Fibroblast of the conjunctiva (primary cell): Measurements from ENCODE around the gene CYSRT1.
A peak's percentile ranks its signal among the peaks of the same experiment; 100 is the strongest.

ENCODE experiments used
- DNase-seq: peaks from one replicate; pipeline ENCODE4 v3.0.0-alpha.2; 2010; ENCODE audit warnings: low read depth

CYSRT1 gene

DNA sequence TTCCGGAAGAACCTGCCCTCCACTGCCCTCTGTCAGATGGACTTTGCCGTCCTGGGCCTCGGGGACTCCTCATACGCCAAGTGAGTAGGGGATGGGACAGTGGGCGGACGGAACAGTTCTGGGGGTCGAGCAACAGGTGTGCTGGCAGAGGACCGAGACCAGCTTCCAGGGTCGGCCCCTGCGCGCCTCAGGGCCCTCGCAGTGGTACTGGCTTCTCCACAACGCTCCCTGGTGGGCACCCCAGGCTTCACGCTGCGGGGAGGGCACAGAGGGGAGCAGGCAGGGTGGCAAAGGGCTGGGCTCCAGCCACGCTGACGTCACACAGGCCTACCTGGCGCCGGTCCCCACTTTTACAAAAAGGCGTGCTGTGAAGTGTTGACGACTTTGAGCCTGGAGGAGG, 12.5 kb upstream of the CYSRT1 start:
- no peak for DNase-seq

DNA sequence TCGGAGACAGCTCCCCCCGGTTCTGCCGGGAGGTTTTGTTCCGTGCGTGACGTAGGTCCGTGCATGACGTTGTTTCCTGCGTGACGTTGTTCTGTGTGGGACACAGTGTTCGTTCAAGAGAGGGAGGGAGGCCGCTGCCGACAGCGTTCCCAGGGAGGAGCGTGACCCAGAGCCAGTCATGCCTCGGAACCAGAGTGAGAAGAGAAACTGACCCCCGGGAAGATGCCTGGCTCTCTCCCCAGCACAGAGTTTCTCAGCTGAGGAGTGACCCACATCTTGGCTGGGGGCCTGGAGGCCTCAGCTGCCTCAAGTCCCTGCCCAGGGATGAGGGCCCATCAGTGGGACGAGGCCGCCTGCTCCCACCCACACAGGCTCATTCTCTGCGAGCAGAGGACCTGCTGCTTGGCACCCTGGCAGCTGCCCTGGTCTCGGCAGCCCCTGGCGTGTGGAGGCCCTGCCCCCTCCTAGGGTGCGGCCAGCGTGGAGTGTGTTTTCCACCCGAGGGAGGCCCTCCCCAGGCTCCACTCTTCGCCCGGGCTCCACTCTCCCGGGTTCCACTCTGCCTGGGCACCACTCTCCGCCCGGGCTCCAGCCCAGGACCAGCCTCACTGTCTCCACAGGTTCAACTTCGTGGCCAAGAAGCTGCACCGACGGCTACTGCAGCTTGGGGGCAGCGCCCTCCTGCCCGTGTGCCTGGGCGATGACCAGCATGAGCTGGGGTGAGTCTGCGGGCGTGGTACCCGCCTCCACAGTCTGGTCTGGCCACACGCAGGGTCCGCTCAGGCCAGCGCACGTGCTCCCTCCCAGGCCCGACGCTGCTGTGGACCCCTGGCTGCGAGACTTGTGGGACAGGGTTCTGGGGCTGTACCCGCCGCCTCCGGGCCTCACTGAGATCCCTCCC, 11.6 kb upstream of the CYSRT1 start:
- no peak for DNase-seq

DNA sequence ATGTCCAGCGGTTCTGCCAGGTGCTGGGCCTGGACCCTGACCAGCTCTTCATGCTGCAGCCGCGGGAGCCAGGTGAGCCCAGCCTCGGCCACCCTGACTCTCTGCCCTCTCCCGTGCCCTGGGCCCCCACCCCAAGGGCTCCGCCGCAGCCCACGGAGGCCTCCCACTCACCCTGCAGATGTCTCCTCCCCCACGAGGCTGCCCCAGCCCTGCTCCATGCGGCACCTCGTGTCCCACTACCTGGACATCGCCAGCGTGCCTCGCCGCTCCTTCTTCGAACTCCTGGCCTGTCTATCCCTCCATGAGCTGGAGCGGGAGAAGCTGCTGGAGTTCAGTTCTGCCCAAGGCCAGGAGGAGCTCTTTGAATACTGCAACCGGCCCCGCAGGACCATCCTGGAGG, 10.4 kb upstream of the CYSRT1 start:
- DNase-seq: no peak

DNA sequence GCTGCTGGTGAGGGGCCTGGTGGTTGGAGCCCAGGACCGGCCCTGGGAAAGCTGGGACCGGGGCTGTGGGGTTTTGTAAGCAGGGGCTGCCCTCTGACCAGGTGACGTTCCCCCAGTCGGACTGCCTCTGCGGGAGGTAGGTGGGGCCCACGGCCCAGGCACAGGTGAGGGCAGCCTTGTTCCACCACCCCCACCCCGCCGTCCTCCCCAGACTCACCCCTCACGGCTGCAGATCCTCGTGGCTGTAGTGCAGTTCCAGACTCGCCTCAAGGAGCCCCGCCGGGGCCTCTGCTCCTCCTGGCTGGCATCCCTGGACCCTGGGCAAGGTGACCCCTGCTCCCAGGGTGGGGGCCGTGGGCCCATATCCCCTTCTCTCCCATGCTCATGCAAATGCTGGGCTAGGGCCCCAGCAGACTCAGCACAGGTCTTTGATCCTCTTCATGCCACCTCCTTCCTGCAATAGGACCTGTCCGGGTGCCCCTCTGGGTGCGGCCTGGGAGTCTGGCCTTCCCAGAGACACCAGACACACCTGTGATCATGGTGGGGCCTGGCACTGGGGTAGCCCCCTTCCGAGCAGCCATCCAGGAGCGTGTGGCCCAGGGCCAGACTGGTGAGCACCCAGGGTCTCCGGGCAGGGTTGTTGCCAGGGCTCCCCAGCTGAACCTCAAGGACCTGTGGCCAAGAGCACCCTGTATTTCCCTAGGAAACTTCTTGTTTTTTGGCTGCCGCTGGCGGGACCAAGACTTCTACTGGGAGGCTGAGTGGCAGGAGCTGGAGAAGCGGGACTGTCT, 9.6 kb upstream of the CYSRT1 start:
- no peak for DNase-seq

DNA sequence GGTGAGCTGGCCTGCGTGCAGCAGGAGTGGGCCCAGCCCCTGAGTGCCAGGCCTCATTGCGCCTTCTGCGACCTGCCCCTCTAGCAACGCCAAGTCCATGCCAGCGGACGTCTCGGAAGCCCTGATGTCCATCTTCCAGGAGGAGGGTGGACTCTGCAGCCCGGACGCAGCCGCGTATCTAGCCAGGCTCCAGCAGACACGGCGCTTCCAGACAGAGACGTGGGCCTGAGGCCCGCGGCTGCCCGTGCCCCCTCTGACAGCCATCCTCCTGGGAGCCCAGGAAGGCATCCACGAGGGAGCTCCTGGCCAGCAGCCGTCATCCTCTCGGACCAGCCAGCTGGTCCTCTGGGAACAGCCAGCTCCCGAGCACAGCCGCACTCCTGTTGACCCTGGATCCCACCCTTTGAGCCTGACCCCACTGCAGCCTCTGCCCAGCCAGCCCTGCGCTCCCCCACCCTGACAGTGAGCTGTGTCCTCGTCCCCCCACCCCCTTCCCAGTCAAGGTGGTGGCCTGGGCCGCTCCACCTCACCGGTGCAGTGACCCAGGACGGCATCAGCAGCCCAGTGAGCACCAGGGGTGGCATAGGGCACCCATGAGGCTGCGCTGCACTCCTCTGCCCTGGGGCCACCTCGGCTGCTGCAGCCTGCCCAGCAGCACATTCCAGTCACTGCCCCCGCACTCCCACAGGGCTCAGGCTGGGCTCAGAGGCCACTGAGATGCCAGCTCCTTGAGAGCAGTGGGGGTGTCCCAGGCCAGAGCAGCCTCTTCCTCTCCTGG, 8.6 kb upstream of the CYSRT1 start:
- DNase-seq: no peak

DNA sequence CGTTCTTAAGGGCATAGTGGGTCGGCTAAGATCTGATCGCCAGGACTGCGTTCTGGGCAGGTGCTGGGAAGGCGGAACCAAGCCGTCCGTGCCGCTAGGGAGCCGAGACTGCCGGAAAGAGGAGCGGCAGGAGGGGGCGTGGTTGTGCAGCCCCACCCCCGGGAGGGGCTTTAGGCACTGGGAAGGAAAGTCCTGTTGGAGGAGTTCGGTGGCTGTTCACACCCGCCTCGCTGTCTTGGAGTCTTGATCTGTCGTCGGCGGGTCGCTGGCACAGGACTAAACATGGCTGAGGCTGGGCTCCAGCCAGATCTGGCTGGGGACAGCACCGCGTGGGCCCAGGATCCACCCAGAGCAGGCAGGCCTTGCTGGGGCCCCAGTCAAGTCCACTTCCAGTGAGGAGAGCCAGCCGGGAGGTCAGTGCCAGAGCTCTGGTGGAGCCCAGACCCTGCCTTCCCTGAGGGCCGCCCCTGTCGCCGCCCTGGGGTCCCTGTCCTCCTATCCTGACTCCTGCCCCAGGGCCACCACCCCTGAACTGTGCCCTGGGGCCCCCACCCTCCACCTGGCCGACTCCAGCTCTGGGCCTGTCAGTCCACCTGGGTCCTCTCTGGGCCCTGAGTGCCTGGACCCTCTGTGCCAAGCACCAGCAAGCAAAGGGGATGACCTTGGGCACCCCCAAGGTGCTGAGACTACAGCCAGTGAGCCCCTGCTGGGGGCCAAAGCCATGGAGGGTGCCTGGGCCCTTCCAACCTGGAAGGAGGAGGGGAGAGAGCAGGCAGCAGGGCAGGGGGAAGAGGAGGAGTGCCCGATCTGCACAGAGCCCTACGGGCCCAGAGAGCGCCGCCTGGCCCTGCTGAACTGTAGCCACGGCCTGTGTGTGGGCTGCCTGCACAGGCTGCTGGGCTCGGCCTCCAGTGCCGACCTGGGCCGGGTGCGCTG, 7.4 kb upstream of the CYSRT1 start:
- no peak for DNase-seq

DNA sequence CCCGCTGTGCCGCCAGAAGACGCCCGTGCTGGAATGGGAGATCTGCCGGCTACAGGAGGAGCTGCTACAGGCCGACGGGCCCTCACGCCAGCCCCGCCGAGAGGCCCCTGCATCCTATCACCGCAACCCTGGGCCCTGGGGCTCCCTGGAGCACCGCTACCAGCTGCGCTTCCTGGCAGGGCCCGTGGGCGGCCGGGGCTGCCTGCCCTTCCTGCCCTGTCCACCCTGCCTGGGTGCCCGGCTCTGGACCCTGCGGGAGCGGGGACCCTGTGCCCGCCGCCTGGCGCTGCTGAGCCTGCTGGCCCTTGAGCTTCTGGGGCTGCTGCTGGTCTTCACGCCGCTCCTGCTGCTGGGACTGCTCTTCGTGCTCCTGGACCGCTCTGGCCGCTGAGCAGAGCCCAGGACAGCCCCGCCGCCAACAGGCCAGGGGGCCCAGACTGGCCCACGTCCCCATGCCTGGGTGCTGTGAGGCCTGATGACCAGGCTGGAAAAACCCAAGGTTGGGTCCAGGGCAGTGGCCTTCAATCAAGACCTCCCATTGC, 6.7 kb upstream of the CYSRT1 start:
- no peak for DNase-seq

DNA sequence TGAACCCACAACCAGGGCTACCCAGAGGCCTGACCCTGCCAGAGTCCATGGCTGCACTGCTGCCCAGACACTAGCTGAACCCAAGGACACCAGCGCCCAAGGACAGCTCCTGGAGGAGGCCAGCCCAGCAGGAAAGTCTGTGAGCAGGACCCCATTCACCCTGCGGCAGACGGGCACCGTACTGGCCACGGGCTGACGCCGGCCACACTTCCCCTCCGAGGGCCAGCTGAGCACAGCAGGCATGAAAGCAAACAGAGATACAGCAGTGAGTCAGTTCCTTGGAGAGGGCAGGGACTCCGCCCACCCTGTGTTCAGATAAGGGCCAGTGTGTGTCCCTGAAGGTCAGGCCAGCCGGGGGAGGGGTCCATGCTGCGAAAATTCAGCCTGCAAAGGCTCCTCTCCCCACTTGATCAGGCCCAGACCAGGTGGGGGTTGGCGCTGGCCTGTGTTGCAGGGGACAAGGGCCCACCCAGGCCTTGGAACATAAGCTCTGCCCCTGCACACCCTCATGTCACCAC, 6.2 kb upstream of the CYSRT1 start:
- DNase-seq: no peak

DNA sequence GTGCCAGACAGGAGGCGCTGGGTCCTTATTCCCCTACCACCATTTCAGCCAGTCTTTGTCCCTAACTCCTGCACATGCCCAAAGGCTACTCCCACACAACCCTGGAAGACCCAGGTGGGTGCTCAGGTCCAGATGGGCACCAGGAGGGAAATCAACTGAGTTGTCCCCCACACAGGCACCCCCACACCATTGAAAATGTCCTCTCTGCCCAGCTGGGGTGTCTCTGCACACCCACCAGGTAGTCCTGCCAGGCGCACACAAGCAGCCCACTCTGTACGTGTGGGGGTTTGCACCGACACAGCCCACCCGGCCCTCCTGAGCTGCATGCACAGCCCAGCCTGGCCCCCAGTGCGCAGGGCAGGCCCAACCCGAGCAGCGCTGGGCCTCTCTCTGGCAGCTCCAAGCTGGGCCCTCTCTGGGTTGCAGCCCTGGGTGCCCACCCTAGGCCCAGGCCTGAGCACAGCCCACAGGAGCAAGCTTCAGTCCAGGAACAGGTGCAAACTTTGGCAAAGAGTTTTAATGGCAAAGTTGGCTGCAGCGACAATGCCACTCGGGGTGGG, 5.1 kb upstream of the CYSRT1 start:
- no peak for DNase-seq

DNA sequence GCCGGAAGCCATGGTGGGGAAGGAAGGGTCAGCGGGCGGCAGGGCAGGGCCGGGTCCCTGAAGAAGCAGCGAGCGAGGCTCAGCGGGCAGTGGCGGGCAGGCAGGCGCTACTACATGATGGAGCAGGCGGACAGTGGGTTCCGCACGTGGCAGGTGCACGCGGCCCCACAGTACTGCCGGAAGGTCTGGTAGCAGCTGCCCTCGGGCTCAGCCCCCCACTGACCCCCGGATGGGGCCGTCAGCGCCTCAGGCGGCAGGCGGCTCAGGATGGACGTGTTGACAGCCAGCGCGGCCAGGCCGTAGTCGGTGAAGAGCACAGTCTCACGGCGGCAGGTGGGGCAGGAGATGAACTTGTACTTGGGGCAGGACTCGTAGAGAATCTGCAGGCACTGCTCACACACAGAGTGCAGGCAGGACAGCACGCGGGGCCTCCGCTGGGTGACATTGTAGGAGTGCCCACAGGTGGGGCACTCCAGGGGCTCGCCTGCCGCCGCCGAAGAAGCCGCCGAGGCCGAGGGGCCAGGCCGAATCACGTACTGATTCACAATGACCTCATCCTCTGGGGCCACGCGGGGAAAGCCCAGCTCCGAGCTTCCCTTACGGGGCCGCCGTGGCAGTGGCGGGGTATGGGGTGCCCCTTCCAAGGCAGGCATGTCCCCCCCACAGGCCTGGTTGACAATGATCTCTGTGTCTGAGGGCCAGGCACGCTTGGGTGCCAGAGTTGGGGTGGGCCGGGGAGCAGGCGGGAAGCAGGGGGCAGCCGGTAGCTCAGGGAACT, 4.5 kb upstream of the CYSRT1 start:
- no peak for DNase-seq

DNA sequence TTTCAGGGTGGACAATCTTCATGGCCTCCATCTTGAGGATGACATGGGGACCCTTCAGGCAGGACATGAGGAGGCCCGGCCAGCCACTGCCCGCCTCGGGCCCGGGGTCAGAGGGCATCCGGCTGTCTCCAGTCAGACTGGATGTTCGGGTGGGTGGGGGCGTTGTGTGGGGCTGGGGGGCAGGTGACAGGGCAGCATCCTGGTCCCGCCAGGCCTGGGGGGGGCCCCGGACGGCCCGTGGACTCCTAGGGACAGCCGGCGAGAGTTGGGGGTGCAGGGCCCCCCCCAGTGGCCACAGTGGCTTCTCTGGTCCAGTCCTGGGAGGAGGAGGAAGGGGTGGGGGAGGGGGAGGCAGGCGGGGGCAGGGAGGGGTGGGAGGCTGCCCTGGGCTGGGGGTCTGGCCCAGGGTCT, 3.9 kb upstream of the CYSRT1 start:
- no peak for DNase-seq

DNA sequence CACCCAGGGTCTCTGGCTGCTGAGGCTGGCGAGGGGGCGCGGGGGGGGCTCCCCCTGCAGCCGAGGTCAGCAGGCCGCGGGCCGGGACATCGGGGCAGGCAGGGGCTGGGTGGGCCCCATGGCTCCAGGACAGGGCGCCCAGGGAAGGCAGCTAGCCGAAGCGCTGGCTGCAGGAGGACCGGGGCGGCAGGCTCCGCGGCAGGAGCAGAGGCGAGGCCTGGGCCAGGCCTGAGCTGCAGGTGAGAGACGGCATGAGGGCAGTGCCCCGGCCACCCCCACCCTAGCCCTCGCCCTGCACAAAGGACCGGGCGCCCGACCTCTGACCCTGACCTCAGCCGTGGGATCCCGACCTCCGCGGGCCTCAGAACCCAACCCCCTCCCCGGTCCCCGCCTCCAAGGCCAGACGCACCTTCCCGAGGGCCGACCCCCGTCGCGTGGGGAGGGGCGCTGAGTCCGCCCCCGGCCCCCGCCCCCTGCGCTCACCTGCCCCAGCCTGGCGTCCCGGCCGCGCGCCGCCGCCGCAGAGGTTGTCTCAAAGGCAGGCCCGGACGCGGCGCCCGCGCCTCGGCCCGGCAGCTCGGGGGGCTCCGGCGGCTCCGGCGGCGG, 3.4 kb upstream of the CYSRT1 start:
- no peak for DNase-seq

DNA sequence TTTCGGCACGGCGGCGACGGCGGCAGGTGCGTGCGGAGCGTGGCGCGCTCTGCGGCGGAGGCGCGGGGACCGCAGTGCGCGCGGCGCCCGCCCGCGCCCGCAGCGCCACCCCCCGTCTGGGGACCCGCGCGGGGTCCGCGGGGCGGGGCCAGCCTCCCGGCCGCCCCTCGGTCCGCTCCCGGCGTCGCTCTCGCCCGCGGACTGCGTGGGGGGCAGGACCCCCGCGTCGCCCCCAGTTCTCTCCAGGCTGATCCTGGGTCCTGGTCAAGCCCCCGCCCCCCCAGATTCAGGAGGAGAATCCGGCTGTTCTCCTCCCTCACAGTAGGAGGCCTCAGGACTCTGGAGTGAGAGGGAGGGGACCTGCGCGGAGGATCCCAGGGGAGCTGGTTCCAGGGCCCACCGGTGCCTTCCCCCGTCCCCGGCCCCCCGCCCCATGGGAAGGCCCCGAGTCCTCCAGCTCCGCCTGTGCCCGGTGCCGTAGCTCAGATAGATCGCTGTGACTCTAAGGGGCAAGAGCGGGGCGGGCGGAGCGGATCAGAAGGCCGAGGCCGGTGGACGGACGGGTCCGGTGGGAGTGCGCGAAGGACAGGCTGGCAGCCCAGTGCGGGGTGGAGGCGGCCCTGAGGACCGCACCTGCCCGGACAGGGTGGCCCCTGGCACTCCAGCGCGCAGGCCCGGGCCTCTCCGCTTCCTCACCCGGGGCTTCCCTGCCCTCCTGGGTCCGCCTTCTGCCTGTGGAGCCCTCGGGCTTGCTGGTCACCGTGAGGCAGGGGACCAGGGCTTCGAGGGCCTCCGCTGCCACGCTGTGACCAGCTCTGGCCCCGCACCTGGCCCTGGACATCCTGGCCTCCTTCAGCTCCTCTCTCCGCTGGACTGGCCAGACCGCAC, 2.5 kb upstream of the CYSRT1 start, which contains the start of gene RNF208:
RNF208 (minus strand) TSS at position 51 of the 888 bp plus-strand sequence. CDS start 1,028 bp downstream, outside the sequence.
- DNase-seq: no peak

DNA sequence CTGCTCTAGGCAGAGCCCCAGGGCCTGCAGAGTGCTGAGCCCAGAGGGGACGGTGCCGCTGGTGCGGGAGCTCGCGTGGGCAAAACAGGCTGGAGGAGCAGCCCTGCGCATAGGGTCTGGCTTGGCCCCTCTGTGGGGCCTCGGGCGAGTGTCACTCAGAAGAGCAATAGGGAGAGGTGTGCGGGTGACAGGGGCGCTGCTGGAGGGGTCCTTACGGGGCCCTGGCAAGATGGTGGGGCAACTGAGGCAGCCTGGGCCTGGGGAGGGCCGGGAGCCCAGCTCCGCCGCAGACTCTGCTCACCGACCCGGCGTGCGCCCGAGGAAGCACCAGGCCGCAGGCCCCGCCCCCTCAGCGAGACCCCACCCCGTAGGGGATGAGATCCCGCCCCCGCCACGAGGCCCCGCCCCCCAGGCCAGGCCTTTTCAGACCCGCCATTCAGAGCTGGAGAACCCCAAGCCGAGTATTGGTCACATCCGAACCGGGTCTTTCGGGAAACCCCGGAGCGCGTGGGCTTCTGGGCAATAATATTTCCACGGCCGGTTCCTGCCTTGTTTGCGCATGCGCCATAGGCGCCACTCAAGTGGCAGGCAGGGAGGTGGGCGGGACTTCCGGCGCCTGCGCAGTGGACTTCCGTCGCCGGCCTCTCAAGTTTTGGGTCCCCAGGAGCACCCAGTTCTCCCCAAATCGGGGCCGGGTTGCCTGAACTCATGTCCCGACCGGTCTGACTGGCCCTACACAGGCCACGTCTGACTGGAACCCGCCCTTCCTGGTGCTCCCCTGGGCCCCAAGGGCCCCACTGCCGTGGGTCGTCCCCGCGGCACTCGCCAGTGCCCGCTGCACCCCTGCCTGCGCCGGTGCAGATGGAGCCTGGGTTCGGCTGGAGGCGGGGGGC, 1.6 kb upstream of the CYSRT1 start:
- DNase-seq: peak; percentile 98

DNA sequence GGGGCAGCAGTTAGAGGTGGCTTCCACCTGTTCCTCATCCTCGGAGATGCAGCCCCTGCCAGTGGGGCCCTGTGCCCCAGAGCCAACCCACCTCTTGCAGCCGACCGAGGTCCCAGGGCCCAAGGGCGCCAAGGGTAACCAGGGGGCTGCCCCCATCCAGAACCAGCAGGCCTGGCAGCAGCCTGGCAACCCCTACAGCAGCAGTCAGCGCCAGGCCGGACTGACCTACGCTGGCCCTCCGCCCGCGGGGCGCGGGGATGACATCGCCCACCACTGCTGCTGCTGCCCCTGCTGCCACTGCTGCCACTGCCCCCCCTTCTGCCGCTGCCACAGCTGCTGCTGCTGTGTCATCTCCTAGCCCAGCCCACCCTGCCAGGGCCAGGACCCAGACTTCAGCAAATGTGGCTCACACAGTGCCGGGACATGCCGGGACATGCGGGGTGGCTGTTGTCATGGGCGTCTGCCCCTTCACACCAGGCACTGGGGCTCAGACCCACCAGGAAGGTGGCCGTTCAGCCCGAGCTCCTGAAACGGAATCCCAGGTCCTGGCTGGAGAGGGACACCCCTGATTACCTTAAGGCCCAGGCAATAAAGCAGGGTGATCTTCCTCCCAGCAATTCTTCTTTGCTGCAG, 841 bp downstream of the CYSRT1 start:
- DNase-seq: no peak

DNA sequence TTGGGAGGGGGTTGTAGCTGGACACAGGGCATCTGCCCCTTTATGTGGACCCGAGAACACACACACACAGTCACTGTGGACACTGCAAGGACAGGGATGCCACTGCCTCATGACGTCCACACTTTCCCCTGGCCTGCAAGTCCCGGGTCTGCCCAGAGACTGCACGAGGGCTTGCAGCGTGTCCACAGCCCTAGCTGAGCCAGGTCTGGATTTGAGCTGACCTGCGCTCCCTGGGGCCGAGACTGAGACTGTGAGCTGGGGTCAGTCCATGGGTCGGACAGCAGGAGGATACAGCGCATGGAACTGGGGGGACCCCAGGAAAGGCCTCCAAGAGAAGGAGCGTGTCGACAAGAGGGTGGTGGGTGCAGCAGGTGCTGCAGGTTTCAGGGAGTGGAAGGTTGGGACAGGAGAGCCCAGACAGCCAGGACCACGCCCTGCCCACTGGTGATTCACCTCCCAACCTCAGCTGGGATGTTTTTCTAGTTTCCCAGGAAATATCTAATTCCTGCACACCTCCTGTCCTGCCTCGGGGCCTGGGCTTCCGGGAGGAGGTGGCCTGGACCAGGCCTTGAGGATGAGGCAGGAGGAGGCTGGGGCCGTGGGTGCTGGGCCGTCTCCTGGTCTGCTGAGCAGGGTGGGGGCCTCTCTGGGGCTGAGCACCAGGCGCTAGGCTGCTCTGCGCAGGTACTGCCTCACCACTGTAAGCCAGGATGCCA, 1.5 kb downstream of the CYSRT1 start:
- DNase-seq: no peak
